ENCODE results near the gene SORBS1.

Gene SORBS1

GRCh38 chr10:95564291-95564690, 3.1 kb upstream of the SORBS1 start:
- no peak for DNase-seq

GRCh38 chr10:95562341-95562965, 1.3 kb upstream of the SORBS1 start:
- no peak for DNase-seq

GRCh38 chr10:95561864-95562177, 650 bp upstream of the SORBS1 start:
- DNase-seq: no peak

- DNase-seq: peak; percentile 36
Observed at GRCh38 chr10:95560278-95561176, 644 bp downstream of the SORBS1 start.

GRCh38 chr10:95559896-95560277, 1.3 kb downstream of the SORBS1 start:
- DNase-seq: no peak

GRCh38 chr10:95559471-95559870, 1.7 kb downstream of the SORBS1 start:
- no peak for DNase-seq

- DNase-seq: no peak
Observed at GRCh38 chr10:95558593-95559320, 2.4 kb downstream of the SORBS1 start.

- DNase-seq: no peak
Observed at GRCh38 chr10:95556994-95557767, 4.0 kb downstream of the SORBS1 start.

GRCh38 chr10:95553674-95554073, 7.5 kb downstream of the SORBS1 start:
- no peak for DNase-seq

- no peak for DNase-seq
Observed at GRCh38 chr10:95552679-95553342, 8.4 kb downstream of the SORBS1 start.

GRCh38 chr10:95550073-95550672, 11.0 kb downstream of the SORBS1 start:
- DNase-seq: no peak

GRCh38 chr10:95547791-95548435, 13.3 kb downstream of the SORBS1 start:
- no peak for DNase-seq

GRCh38 chr10:95547197-95547596, 14.0 kb downstream of the SORBS1 start:
- DNase-seq: no peak

- no peak for DNase-seq
Observed at GRCh38 chr10:95545981-95546380, 15.2 kb downstream of the SORBS1 start.

GRCh38 chr10:95544783-95545500, 16.2 kb downstream of the SORBS1 start:
- no peak for DNase-seq

GRCh38 chr10:95543459-95543858, 17.7 kb downstream of the SORBS1 start:
- DNase-seq: no peak

GRCh38 chr10:95542761-95543160, 18.4 kb downstream of the SORBS1 start:
- DNase-seq: no peak

- no peak for DNase-seq
Observed at GRCh38 chr10:95542330-95542729, 18.8 kb downstream of the SORBS1 start.

- no peak for DNase-seq
Observed at GRCh38 chr10:95540514-95541052, 20.6 kb downstream of the SORBS1 start.

- no peak for DNase-seq
Observed at GRCh38 chr10:95539560-95540284, 21.4 kb downstream of the SORBS1 start.
